Glutamatergic neuron (in vitro differentiated cells): ENCODE results near the gene OR10H5. TPM values are rescaled to one million over a fixed set of nuclear protein-coding genes. Genes with fewer than 3 reads are reported as not detected.

Experiments
- DNase-seq: peaks from one replicate; pipeline ENCODE4 v3.0.0; 2022
- H3K27ac Mint-ChIP-seq: one replicate; pipeline ENCODE4 v1.8.0; 2020; ENCODE audit warnings: mild to moderate bottlenecking, mixed read lengths, inconsistent platforms; ENCODE audit not compliant: unreplicated experiment
- H3K27me3 Mint-ChIP-seq: one replicate; pipeline ENCODE4 v1.8.0; 2020; ENCODE audit warnings: mild to moderate bottlenecking, moderate library complexity, mixed read lengths, inconsistent platforms; ENCODE audit not compliant: unreplicated experiment
- H3K36me3 Mint-ChIP-seq: one replicate; pipeline ENCODE4 v1.8.0; 2020; ENCODE audit warnings: mild to moderate bottlenecking, mixed read lengths, inconsistent platforms; ENCODE audit not compliant: unreplicated experiment
- H3K4me1 Mint-ChIP-seq: one replicate; pipeline ENCODE4 v1.8.0; 2020; ENCODE audit warnings: mild to moderate bottlenecking, low read depth, mixed read lengths, inconsistent platforms; ENCODE audit not compliant: unreplicated experiment
- H3K4me3 Mint-ChIP-seq: one replicate; pipeline ENCODE4 v1.8.0; 2020; ENCODE audit warnings: mild to moderate bottlenecking, mixed read lengths, inconsistent platforms; ENCODE audit not compliant: unreplicated experiment
- H3K9me3 Mint-ChIP-seq: one replicate; pipeline ENCODE4 v1.8.0; 2020; ENCODE audit warnings: mild to moderate bottlenecking, moderate library complexity, mixed read lengths, inconsistent platforms; ENCODE audit not compliant: unreplicated experiment
- CTCF ChIP-seq: fragments of 200-600 bp; sonication (generic); IDR thresholded peaks from one replicate; pipeline ENCODE4 v1.5.0; 2021; ENCODE audit not compliant: partially characterized antibody, unreplicated experiment
- long read RNA-seq: library from polyadenylated mRNA; unstranded; transcript quantifications from one replicate; pipeline ENCODE4 v2.0.0, GENCODE V29; 2020; ENCODE audit not compliant: unreplicated experiment
- total RNA-seq: library from RNA; stranded (reverse); fragmentation: NEBNext Ultra II Directional; extraction: Animal tissue kit (Norgen Biotek cat#: 25700); gene quantifications from one replicate; pipeline ENCODE4 v1.2.1, GENCODE V29; 2021; ENCODE audit not compliant: unreplicated experiment

OR10H5 gene, protein sequence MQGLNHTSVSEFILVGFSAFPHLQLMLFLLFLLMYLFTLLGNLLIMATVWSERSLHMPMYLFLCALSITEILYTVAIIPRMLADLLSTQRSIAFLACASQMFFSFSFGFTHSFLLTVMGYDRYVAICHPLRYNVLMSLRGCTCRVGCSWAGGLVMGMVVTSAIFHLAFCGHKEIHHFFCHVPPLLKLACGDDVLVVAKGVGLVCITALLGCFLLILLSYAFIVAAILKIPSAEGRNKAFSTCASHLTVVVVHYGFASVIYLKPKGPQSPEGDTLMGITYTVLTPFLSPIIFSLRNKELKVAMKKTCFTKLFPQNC
- not detected for total RNA-seq
- long read RNA-seq: 0 reads

- H3K9me3 Mint-ChIP-seq: peaks cover 11% of the 10 kb centered on the region
- no peak within 1 kb of the TSS for H3K27ac Mint-ChIP-seq
- DNase-seq: no peak
- peaks cover 2% of the 10 kb centered on the region for H3K27me3 Mint-ChIP-seq
- H3K36me3 Mint-ChIP-seq: no peaks in the 10 kb centered on the region
- no peak for TF ChIP-seq CTCF
- no peak within 1 kb of the TSS for H3K4me3 Mint-ChIP-seq
- H3K4me1 Mint-ChIP-seq: no peaks in the 10 kb centered on the region
Observed at GRCh38 chr19:15787611-15788155, at the start of gene OR10H5. OR10H5 (plus strand) TSS chr19:15787661; CDS start chr19:15794049, 6,388 bp downstream.

GRCh38 chr19:15737722-15738121 is 49.7 kb upstream of the OR10H5 start, which contains the start of gene OR10H3:
OR10H3 (plus strand) TSS chr19:15737985; CDS start chr19:15741393, 3,408 bp downstream.
- no peak for TF ChIP-seq CTCF
- peaks cover 10% of the 10 kb centered on the region for H3K9me3 Mint-ChIP-seq

GRCh38 chr19:15740785-15741184 is 46.7 kb upstream of the OR10H5 start:
- peaks cover 11% of the 10 kb centered on the region for H3K36me3 Mint-ChIP-seq
- no peak for DNase-seq
- H3K4me3 Mint-ChIP-seq: no peak overlapping the region
- H3K27me3 Mint-ChIP-seq: no peaks in the 10 kb centered on the region
- H3K27ac Mint-ChIP-seq: no peak overlapping the region
- no peaks in the 10 kb centered on the region for H3K4me1 Mint-ChIP-seq
- H3K9me3 Mint-ChIP-seq: peaks cover 4% of the 10 kb centered on the region
- TF ChIP-seq CTCF: no peak

More at GRCh38 chr19:15737722-15738121, 49.7 kb upstream of the OR10H5 start, which contains the start of gene OR10H3:
- Mint-ChIP-seq H3K27ac (no peak within 1 kb of the TSS), H3K4me3 (no peak within 1 kb of the TSS), H3K27me3 (peaks cover 2% of the 10 kb centered on the region), H3K36me3 (peaks cover 11% of the 10 kb centered on the region), H3K4me1 (no peaks in the 10 kb centered on the region)
- DNase-seq: no peak

DNA sequence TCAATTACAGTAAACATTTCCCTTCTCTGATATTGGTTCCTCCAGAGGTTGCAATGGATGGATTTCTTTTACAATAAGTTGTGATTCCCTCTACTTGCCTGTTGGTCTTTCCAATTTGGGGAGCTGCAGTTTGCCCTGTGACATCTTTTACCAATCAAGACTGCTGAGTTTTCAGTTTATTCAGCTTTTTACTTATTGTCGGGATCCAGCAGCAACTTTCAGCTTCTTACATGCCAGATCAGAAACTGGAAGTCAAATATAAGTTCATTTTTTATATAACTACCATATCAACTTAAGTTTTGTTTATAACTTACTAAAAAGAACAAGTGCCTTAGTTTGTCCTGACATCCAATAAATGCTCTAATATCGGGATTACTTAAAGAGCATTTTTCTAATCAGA is 39.2 kb upstream of the OR10H5 start:
- no peak for DNase-seq
- Mint-ChIP-seq H3K27me3 (no peaks in the 10 kb centered on the region), H3K9me3 (no peaks in the 10 kb centered on the region), H3K4me1 (no peaks in the 10 kb centered on the region), H3K27ac (no peak overlapping the region), H3K36me3 (no peaks in the 10 kb centered on the region), H3K4me3 (no peak overlapping the region)
- TF ChIP-seq CTCF: no peak

DNA sequence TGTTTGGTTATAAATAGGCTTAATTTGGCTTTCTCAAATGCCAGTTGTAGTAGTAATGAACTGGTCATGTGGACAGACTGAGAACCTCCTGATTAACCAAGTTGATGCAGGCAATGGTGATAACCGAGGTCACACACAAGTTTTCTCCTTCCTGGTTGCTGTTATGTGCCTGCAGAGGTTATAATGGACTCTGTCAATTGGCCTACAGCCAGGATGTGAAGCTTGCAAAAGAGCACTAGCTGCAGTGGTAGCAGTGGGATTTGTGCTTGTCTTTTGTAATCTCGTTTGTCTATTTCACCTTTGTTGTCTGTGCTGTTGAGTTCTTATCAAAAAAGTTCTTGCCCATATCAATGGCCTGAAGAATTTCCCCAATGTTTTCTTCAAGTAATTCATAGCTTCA is 29.1 kb upstream of the OR10H5 start:
- no peaks in the 10 kb centered on the region for H3K36me3 Mint-ChIP-seq
- no peak for DNase-seq
- H3K27ac Mint-ChIP-seq: no peak overlapping the region
- no peak overlapping the region for H3K4me3 Mint-ChIP-seq
- H3K4me1 Mint-ChIP-seq: no peaks in the 10 kb centered on the region
- H3K9me3 Mint-ChIP-seq: peaks cover 3% of the 10 kb centered on the region
- peaks cover 6% of the 10 kb centered on the region for H3K27me3 Mint-ChIP-seq
- TF ChIP-seq CTCF: no peak
